RCC 7860 (cell line): ENCODE measurements around the gene COL15A1.

Experiments used
- DNase-seq: peaks from one replicate; pipeline ENCODE4 v3.0.0-alpha.2; 2015; ENCODE audit warnings: low spot score
- FAIRE-seq: peaks from 2 replicates; lab custom pipeline; 2012; peaks lifted over from hg19 to GRCh38; lab: Jason Lieb, UNC

COL15A1 gene

DNA sequence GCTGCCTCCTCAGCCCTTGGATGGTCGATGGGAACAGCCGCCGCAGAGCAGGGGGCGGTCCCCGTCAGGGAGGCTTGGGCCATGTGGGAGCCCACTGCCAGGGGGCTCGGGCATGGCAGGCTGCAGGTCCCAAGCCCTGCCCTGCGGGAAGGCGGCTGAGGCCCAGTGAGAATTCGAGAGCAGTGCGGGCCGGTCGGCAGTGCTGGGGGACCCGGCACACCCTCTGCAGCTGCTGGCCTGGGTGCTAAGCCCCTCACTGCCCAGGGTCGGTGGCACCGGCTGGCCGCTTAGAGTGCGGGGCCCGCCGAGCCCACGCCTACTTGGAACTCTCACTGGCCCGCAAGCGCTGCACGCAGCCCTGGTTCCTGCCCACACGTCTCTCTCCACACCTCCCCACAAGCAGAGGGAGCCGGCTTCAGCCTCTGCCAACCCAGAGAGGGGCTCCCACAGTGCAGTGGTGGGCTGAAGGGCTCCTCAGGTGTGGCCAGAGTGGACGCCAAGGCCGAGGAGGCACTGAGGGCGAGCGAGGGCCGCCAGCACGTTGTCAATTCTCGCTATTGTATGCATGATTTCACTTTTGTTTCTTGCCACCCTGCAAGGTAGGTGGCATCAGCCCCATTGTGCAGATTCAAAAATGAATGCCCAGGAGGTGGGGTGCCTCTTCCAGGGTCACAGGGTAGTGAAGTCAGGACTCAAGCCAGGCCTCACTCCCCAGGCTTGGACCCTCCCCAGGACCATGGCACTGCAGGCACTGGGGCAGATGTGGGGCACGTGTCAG, 48.6 kb downstream of the COL15A1 start:
- FAIRE-seq (no peak), DNase-seq (no peak)

DNA sequence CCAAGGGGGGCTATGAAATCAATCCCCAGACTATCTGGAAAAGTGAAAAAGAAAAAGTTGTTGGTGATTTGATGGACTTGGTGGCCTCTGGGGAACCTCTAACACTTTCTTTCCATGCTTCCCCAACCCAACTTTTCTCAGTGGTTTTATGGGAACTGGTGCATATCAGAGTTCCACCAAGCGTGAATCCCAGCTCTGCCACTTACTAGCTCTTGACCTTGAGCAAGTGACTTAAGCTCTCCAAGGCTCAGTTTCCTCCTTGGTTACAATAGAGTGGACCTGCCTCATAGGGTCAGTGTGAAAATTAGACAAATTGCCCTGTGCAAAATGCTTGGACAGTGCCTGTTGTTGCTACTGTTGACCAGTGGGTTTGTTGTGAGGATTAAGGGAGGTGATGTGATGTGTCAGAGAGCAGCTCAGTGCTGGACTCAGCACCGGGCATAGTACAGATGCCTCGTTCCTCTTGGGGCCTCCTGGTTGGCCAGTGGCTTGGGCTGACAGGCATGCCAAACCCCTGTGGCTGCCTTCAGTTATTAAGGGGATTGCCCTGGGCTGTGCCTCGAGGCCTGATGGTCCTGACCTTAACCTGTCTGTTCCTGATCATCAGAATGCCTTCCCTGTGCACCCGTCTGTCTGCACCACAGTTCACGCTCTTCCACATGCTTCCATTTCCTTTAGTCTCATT, 49.3 kb downstream of the COL15A1 start:
- FAIRE-seq (peak; percentile 77), DNase-seq (peak; percentile 52)

DNA sequence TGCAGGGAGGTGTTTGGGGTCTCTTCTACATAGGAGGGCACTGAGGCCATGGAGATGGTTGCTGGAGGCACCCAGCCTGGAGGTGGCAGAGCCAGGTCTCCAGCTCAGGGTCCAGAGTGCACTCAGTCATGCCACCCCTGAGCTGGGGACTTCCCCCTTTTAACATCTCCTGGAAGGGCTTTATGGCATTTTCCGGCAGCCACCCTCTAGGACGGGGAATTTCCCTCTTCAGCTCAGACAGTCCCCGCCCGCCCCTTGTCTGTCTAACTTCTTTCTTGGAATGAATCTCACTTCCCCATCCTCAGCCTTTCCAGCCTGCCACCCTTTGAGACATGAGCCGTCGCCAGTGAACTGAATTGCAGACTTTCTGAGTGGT, 49.9 kb downstream of the COL15A1 start:
- FAIRE-seq (no peak), DNase-seq (peak; percentile 64)

DNA sequence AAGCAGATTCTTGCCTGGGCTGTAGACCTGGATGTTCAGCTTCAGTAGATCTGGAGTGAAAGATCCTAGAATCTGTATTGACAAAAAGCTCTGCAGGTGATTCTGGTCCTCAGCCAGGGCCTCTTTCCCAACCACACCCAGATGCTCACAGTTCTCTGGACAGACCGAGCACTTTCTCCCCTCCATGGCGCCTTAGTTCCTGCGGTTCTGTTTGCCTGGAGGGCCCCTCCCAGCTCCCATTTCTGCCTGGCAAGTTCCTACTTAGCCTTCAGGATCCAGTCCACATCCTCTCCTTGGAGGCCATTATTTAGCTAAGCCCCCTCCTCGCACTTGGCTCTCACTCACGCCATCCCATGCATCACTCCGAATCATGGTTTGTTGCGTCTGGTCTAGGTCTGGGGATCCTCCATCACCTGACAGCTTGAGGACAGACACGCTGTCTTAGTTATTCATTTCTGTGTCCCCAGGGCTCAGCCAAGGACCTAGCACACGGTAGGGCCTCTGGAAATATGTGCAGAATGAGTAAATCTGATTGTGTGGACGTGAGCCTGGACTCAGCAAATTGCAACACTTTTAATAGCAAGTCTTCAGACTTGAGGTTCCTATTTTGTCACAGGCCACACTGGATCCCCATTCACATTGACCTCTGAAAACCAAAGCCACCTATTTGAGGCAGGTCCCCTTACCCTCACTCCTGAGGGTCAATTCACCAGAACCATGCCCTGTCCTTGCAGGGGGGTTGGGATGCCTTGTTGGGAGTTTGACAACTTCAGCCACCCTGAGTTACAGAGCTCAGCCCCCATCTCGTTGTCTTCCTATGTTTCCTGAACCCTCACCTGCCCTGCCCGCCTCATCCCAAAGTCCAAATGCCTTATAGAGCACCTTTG, 50.7 kb downstream of the COL15A1 start:
- no peak for DNase-seq
- FAIRE-seq, result no peak

DNA sequence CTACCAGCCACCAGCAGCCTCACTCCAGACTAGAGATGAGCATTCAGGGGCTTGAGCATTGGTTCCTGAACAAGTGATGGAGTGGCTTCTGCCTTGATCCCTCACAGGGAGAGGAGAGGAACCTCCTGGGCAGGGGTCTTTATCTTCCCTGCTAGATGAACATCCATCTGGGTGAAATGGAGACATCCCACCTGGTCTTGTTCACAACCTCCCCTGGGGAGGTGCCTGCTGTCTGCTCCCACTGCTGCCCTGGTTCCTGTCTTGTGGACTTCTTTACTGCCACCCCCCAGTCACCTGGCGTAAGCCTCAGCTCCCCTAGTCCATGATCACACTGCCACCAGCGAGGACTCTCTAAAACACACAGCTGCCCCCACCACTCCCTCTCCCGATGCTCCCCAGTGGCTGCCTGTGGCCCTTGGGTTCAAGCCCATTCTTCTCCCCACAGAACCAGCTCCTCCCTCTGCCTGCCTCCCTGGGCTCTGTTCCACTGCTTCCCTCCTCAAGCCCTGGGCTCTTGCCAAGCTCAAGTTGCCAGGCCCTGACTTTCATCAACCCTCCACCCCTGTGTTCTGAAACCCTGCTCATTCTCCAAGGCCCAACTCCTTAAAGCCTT, 51.5 kb downstream of the COL15A1 start:
- FAIRE-seq, result no peak
- DNase-seq, result no peak

DNA sequence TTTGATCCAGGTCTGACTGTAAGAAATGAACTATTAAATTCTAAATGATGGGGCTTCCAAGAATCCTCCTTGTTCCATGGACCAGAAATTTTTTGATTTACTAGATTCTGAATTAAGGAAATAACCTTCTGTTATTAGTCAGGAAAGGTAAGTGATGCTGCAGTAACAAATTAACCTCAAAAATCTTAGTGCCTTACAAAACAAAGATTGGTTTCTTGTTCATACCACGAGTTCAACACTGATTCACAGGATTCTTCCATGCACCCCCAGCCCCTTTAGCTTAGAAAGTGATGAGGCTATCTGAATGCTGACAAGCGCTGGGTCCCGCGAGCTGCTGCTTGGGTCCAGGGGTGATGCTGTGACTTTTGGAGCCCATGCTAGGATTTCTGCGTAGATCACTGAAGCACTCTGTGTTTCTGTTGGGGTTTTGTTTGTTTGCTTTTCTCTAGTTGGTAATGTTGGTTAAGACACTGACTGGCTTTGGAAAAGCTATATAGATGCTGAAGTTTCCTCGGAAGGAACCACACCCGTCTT, 52.3 kb downstream of the COL15A1 start:
- FAIRE-seq (no peak), DNase-seq (no peak)

DNA sequence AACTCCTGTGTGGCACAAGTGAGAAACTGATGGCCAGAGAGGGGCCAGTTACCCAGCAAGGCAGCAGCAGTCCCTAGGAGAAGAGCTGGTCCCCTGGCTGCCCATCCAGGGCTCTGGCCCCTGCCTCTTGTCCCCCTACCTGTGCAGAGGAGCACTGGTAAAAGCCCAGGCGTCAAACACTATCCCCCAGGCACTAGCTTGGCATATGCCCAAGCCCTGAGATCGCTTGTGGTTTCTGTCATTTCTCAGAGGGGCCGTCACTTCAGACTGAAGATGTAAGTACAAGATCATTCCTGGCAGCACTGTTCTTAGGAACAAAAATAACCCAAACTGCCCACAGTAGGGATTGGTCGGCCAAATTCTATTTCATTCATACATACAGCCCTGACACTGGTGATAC, 53.9 kb downstream of the COL15A1 start:
- FAIRE-seq (no peak), DNase-seq (no peak)

DNA sequence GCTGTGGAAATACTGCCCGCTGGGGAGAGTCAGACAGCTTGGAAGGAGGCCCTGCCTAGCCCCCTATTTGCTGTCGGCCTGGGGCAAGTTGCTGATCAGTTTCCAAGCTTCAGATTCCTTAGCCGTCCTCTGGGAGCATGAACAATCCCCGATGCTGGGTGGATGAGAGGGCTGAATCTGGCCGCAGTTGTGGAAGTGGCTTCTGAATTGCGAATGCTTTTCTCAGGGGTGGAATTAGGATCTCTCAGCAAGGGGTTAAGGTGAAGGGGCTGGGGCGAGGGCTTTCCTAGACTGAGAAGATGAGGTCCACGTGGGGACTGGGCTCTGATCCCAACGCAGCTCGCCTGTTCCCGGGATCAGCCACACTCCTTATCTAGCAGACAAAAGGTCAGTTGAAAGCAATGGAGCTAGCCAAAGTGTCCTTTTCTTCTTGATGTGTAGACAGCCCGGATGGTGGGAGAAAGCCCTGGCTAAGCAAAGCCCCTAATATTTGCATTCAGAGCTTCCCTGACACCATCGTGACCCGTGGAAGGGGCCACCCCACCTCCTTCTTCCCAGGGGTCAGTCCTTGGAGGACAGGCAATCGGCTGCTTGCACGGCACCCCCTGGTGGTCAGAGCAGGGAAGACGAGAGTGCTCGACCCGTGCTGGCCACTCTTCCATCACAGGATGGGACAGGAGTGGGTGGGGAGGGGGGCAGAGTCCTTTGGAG, 54.9 kb downstream of the COL15A1 start:
- no peak for FAIRE-seq

DNA sequence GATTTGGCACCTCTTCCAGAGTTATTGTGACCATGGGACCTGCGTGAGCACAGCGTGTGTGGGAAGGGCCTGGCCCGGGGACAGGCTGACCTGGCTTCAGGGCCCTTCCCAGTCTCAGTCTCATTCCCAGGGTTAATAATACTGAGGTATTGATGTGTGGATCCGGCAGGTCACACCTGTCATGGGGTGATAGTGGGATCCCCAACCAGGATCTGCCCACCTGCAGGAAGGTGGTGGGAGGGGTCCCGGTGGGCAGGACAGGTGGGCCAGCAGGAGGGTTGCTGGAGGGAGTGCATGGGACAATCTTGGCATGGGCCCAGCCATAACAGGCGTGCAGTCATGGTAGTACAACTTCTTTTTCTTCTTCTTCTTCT, 55.4 kb downstream of the COL15A1 start:
- DNase-seq (no peak), FAIRE-seq (no peak)

More for the DNA sequence above, 54.9 kb downstream of the COL15A1 start:
- DNase-seq, result peak; percentile 40

DNA sequence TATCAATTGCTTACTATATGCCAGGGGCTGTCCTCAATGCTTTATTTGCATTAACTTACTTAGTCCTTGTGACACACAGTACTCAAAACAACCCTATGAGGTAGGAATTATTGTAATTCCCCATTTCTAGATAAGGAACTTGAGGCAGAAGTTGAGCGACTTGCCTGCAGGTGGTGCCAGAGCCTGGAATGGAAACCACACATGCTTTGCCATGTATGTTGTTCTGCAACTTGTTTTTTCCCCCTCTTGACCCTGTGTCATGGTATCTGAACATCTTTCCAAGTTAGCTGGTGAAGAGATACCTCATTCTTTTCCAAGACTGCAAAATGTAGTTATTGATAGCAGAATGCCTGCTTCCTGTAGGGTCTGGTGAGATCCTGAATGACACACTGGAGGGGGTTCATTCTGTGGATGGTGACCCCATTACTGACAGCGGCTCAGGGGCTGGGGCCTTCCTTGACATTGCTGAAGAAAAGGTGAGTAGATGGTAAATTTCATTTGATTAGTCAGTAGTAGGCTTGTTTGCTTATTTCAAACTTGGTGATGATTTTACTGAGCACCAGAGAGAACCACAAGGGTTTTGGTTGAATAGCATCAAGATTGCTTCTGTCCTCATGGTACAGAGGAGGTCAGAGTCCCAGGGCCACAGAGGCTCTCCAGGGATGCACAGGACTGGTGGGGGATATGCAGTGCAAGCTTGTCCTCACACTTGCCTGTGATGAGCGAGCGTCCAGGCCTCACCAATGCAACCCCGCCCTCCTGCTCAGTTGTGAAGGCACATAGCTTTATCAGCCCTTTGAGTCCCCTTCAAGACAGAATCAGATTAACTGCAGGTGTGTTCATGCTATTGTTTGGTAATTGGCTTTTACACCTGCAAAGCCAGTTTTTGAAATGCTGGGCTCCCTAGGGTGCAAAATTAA, 57.0 kb downstream of the COL15A1 start:
- peak; percentile 42 for DNase-seq
- FAIRE-seq, result no peak

DNA sequence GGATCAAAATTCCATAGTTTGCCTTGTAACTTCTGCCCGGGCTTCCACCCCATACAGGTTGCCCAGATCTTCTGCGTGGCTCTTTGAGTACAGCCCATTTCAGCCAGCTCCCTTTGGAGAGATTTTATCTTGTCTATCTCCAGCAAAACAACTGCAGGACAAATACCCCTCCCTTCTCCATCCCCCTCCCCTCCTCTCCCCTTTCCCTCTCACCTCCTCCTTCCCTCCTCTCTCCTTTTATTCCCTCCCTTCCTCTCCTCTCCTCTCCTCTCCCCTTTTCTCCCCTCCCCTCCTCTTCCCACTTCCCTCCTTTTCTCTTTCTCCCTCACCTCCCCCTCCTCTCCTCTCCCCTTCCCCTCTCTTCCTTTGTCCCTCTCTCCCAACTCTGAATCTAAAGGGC, 58.2 kb downstream of the COL15A1 start:
- no peak for FAIRE-seq

DNA sequence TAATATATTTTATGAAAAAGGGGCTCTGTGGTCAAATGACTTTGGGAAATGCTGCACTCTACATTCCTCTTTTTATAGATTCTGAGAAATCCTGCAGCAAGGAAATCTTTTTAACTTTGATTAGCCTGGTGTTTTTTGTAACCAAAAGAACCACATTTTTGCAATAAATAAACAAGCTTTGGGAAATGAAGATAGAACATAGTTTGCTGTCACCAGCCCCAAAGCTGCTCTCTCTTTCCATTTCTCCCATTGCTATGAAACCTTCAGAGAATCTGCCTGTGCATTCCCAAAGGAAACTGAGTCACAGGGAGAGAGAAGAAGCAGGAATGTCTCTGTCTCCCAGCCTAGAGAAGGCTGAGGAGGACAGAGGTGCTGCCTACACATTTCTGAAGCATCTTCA, 59.0 kb downstream of the COL15A1 start:
- DNase-seq (no peak), FAIRE-seq (no peak)

More for the DNA sequence above, 58.2 kb downstream of the COL15A1 start:
- no peak for DNase-seq

DNA sequence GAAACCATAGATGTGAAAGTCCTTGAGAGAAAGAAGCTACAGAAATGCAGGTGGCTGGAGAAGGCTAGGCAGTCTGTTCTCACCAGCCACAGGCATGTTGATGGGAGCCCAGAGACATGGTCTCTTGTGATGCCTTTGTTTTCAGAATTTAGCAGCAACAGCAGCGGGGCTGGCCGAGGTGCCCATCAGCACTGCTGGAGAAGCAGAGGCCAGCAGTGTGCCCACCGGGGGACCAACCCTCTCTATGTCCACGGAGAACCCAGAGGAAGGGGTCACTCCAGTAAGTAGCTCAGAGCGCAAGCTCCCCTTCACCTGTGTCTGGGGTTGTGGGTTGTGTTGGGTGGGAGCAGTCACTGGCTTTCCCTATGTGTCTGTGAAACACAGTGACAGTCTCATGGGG, 59.6 kb downstream of the COL15A1 start:
- FAIRE-seq (no peak), DNase-seq (no peak)

DNA sequence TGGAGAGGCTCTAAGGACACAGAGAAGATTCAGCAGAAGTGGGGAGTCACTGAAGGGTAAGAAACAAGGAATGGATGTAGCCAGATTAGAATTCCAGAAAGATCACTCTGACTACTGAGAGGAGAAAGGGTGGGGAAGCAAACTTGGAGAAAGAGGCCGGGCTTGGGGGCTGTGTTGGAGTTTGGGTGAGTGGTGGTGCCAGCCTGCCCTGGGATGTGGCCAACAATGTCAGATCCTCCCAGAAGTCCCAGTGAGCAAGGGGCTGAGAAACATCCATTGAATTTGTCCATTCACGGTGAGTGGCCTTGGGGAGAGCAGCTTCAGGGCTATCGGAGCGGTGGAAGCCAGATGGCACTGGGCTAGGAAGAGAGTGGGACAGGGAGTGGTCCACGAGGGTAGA, 60.4 kb downstream of the COL15A1 start:
- no peak for DNase-seq
- FAIRE-seq, result no peak

DNA sequence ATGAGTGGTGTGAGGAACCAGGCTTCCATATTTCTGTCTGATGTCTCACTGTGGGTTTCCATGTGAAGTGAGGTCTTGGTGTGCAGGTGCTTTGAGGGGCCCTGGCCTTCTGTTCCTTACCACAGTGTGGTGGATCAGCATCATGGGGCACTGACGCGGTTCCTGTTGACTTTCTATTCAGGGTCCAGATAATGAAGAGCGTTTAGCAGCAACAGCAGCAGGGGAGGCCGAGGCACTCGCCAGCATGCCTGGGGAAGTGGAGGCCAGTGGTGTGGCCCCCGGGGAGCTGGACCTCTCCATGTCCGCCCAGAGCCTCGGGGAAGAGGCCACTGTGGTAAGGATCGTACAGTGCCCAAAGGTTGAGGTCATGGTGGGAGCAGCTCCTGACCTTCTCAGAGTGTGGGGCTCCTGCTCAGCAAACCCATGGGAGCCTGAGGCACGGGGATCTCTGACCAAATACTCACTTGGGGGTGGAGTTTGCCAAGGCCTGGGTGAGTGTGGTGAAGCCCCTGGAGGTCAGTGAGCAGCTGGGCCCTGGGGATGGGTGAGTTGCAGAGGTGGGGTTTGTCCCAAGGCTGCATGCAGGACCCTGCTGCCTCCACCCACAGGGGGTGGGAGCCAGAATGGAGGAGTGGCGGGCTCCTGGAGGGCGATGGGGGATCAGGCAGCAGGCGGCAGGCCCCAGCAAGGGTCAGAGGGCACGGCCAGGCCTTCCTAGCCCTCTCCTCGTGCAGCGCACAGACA, 61.2 kb downstream of the COL15A1 start:
- no peak for FAIRE-seq
- DNase-seq, result no peak

DNA sequence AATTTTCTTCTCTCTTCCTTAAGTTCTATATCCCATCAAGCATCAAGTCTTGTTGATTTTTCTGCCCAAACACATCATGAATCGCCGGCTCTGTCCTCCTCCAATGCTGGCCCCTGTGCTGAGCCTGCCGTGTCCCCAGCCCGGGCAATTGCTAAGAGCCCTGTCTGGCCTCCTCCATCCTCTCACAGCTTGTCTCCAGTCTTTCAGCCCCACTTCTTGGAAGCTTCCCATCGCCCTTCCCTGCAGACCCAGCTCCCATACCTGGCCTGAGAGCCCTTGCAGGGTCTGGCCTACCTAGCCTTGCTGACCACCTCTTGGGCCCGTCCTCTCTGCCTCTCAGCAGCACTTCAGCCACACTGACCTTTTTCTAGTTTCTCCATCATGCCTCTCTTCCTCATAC, 61.9 kb downstream of the COL15A1 start:
- FAIRE-seq (no peak), DNase-seq (no peak)

DNA sequence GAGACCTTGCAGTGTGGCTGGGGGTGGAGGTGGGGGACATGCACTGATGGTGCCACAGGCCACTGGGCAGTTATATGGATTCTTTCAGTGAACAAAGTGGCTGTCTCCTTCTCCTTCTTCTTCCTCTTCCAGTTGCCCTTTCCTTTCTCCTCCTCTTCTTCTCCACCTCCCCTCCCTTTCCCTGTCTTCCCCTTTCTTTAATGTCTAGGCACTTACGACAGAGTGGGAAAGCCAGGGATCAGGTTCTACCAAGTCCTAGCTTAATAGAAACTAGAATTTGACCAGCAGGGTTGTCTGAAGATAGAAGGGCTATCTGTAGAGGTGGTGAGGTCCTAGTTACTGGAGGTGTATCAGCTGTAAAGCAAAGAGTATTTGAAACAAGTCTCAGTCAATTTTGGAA, 62.8 kb downstream of the COL15A1 start:
- DNase-seq, result no peak
- FAIRE-seq, result no peak

DNA sequence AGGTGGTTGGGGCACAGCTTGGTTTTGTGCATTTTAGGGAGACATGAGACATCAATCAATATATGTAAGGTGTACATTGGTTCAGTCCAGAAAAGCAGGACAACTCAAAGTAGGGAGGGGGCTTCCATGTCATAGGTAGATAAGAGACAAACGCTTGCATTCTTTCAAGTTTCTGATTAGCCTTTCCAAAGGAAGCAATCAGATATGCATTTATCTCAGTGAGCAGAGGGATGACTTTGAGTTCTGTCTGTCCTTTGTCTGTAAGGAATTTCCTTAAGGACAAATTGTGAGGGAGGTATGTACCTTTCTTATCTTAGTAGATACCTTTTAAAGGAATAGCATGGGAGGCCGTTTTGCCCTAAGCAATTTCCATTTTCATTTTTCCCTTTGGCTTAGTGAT, 63.3 kb downstream of the COL15A1 start:
- FAIRE-seq (no peak), DNase-seq (no peak)

DNA sequence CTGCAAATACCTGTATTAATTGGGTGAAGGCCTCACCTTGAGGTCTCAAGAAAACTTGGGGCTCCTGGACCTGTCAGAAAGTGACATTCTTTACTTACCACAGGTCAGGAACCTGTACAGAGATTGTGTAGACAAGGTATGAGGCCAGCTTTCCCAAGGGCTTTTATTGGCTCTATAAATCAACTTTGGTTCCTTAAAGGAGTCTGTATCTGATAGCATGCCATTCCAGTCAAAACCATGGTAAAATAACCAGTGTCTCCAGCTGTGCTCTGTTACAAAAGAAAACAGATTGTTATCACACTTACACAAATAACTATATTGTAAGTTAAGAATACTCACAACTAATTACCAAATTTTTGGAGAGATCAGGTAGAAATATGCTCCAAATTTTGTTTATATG, 64.5 kb downstream of the COL15A1 start:
- DNase-seq (no peak), FAIRE-seq (no peak)
